Astrocyte (in vitro differentiated cells and primary cell): Measurements from ENCODE around the gene PTCH2. TPM values are rescaled to one million over a fixed set of nuclear protein-coding genes. Genes with fewer than 3 reads are reported as not detected.
A peak's percentile ranks its signal among the peaks of the same experiment; 100 is the strongest.

Source experiments
- DNase-seq: peaks from one replicate; pipeline ENCODE4 v3.0.0-alpha.2; 2010; ENCODE audit warnings: low read depth
- FAIRE-seq: peaks from 2 replicates; lab custom pipeline; 2011; peaks lifted over from hg19 to GRCh38; lab: Jason Lieb, UNC
- H2AFZ ChIP-seq: 2 replicates; pipeline ENCODE4 v1.6.0; 2012; ENCODE audit warnings: low read depth, low read length, inconsistent platforms
- H3K27ac ChIP-seq: 2 replicates; pipeline ENCODE4 v1.5.1; 2011; ENCODE audit warnings: low read depth, low read length, inconsistent platforms
- H3K27me3 ChIP-seq: 2 replicates; pipeline ENCODE4 v1.6.0; 2011; ENCODE audit warnings: low read length, inconsistent platforms; ENCODE audit not compliant: insufficient read depth
- H3K36me3 ChIP-seq: 2 replicates; pipeline ENCODE4 v1.5.1; 2011; ENCODE audit warnings: low read length, inconsistent platforms; ENCODE audit not compliant: insufficient read depth
- H3K4me1 ChIP-seq: 2 replicates; pipeline ENCODE4 v1.5.1; 2011; ENCODE audit warnings: low read length, inconsistent platforms; ENCODE audit not compliant: insufficient read depth
- H3K4me2 ChIP-seq: 2 replicates; pipeline ENCODE4 v1.6.0; 2012; ENCODE audit warnings: low read length, inconsistent platforms
- H3K4me3 ChIP-seq: 2 replicates; pipeline ENCODE4 v1.5.1; 2011; ENCODE audit warnings: low read depth, mild to moderate bottlenecking, low read length, inconsistent platforms; ENCODE audit not compliant: insufficient read depth
- H3K79me2 ChIP-seq: 2 replicates; pipeline ENCODE4 v1.6.0; 2012; ENCODE audit warnings: mild to moderate bottlenecking, low read length, inconsistent platforms; ENCODE audit not compliant: insufficient read depth
- H3K9ac ChIP-seq: 2 replicates; pipeline ENCODE4 v1.6.0; 2012; ENCODE audit warnings: mild to moderate bottlenecking, low read length, inconsistent platforms
- H3K9me3 ChIP-seq: 2 replicates; pipeline ENCODE4 v1.5.1; 2012; ENCODE audit warnings: low read depth, mild to moderate bottlenecking, low read length, inconsistent platforms; ENCODE audit not compliant: insufficient read depth
- H4K20me1 ChIP-seq: 2 replicates; pipeline ENCODE4 v1.6.0; 2012; ENCODE audit warnings: low read length, inconsistent platforms; ENCODE audit not compliant: insufficient read depth
- H3K27ac Mint-ChIP-seq: one replicate; pipeline ENCODE4 v1.8.0; 2021; ENCODE audit warnings: mild to moderate bottlenecking, mixed read lengths; ENCODE audit not compliant: unreplicated experiment
- H3K27me3 Mint-ChIP-seq: one replicate; pipeline ENCODE4 v1.8.0; 2021; ENCODE audit warnings: low read depth, mixed read lengths; ENCODE audit not compliant: unreplicated experiment
- H3K36me3 Mint-ChIP-seq: one replicate; pipeline ENCODE4 v1.8.0; 2021; ENCODE audit warnings: low read depth, mixed read lengths; ENCODE audit not compliant: unreplicated experiment
- H3K4me1 Mint-ChIP-seq: one replicate; pipeline ENCODE4 v1.8.0; 2021; ENCODE audit warnings: low read depth, mixed read lengths; ENCODE audit not compliant: unreplicated experiment
- H3K4me3 Mint-ChIP-seq: one replicate; pipeline ENCODE4 v1.8.0; 2021; ENCODE audit warnings: mild to moderate bottlenecking, moderate library complexity, mixed read lengths; ENCODE audit not compliant: unreplicated experiment
- H3K9me3 Mint-ChIP-seq: one replicate; pipeline ENCODE4 v1.8.0; 2021; ENCODE audit warnings: mild to moderate bottlenecking, mixed read lengths; ENCODE audit not compliant: unreplicated experiment
- CTCF ChIP-seq: IDR thresholded peaks from 2 replicates; pipeline ENCODE4 v1.5.1; 2011; ENCODE audit warnings: low read depth, mild to moderate bottlenecking, inconsistent platforms, low read length, moderate library complexity; ENCODE audit not compliant: insufficient read depth
- EZH2 ChIP-seq: IDR thresholded peaks from 2 replicates; pipeline ENCODE4 v1.6.1; 2012; ENCODE audit warnings: mild to moderate bottlenecking, low read length, inconsistent platforms; ENCODE audit not compliant: insufficient read depth
- total RNA-seq: library from RNA; stranded (reverse); gene quantifications from 2 replicates; pipeline ENCODE4 v1.2.1, GENCODE V29; 2021

PTCH2 gene
- total RNA-seq, 1 donor from 2014 or later, result 0.89 TPM

DNA sequence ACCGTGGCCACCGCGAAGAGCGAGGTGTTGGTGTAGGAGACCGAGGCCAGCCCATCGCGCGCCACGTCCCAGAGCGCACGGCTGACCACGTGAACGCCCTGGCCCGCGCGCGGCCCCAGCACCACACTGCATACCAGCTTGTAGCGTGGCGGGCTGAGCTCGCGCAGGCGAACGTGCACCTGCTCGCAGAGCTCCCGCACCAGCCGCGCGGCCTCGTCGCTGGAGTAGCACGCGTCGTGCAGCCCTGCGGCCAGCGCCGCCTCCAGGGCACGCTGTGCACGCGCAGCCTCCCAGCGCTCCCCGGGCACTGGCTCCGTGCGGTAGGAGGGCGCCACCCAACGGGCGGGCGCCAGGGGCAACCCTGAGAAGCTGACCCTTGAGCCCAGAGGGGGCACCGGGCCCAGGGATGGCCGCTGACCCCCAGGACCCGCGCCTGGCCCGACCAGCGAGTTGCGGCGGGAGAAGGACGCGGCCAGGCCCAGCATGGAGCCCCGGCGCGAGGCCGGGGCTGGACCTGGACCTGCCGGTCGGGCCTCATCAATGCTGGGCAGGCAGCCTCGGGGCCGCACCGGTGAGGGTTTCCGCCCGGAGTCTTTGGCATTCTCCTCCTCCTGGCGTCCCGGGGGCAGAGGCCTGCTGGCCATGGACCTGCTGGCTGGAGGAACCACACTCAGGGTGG is 36.9 kb downstream of the PTCH2 start:
- no peak for TF ChIP-seq CTCF
- TF ChIP-seq EZH2, result no peak
- H3K36me3 Mint-ChIP-seq, result peaks cover 26% of the 10 kb centered on the region
- Histone ChIP-seq H3K4me3 (peak overlapping the region; percentile 2), H3K27me3 (no peaks in the 10 kb centered on the region), H3K36me3 (peaks cover 40% of the 10 kb centered on the region), H3K9me3 (no peaks in the 10 kb centered on the region), H3K9ac (peak overlapping the region; percentile 98), H3K79me2 (peaks cover 69% of the 10 kb centered on the region), H4K20me1 (peaks cover 42% of the 10 kb centered on the region), H3K4me2 (peak overlapping the region; percentile 86), H3K27ac (peak overlapping the region; percentile 100), H2AFZ (no peak overlapping the region), H3K4me1 (peaks cover 78% of the 10 kb centered on the region)
- no peak for FAIRE-seq
- H3K4me1 Mint-ChIP-seq, result peaks cover 61% of the 10 kb centered on the region
- H3K4me3 Mint-ChIP-seq, result no peak overlapping the region
- no peaks in the 10 kb centered on the region for H3K27me3 Mint-ChIP-seq
- no peaks in the 10 kb centered on the region for H3K9me3 Mint-ChIP-seq
- no peak overlapping the region for H3K27ac Mint-ChIP-seq
- DNase-seq, result no peak

DNA sequence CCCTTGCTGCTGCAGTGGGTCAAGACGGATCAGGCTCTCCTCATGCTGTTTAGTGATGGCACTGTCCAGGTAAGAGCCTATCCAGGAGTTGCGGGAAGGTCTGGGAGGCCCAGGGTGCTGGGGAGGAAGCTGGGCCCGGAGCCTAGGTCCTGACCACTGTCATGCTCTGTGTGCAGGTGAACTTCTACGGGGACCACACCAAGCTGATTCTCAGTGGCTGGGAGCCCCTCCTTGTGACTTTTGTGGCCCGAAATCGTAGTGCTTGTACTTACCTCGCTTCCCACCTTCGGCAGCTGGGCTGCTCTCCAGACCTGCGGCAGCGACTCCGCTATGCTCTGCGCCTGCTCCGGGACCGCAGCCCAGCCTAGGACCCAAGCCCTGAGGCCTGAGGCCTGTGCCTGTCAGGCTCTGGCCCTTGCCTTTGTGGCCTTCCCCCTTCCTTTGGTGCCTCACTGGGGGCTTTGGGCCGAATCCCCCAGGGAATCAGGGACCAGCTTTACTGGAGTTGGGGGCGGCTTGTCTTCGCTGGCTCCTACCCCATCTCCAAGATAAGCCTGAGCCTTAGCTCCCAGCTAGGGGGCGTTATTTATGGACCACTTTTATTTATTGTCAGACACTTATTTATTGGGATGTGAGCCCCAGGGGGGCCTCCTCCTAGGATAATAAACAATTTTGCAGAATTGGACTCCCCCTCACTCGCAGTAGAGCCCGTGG is 37.6 kb downstream of the PTCH2 start:
- Mint-ChIP-seq H3K4me3 (peak overlapping the region; percentile 60), H3K36me3 (peaks cover 26% of the 10 kb centered on the region), H3K4me1 (peaks cover 56% of the 10 kb centered on the region), H3K27me3 (no peaks in the 10 kb centered on the region), H3K27ac (peak overlapping the region; percentile 78), H3K9me3 (no peaks in the 10 kb centered on the region)
- Histone ChIP-seq H3K36me3 (peaks cover 40% of the 10 kb centered on the region), H3K9me3 (no peaks in the 10 kb centered on the region), H3K9ac (no peak overlapping the region), H3K79me2 (peaks cover 75% of the 10 kb centered on the region), H2AFZ (no peak overlapping the region), H4K20me1 (peaks cover 48% of the 10 kb centered on the region), H3K4me1 (peaks cover 71% of the 10 kb centered on the region), H3K27me3 (no peaks in the 10 kb centered on the region), H3K4me2 (no peak overlapping the region), H3K4me3 (no peak overlapping the region), H3K27ac (peak overlapping the region; percentile 18)
- FAIRE-seq, result no peak
- no peak for DNase-seq
- TF ChIP-seq EZH2, result no peak
- TF ChIP-seq CTCF, result no peak
